Endothelial cell of umbilical vein (primary cell): ENCODE results near the gene EXOC1. TPM values are rescaled to one million over a fixed set of nuclear protein-coding genes. Genes with fewer than 3 reads are reported as not detected.

Source experiments
- BruUV-seq: library from RNA; stranded (reverse); fragments of 400-500 nt; replicated peaks from 2 replicates; lab custom pipeline; 2021; lab: Mats Ljungman, UMichigan
- CTCF ChIA-PET: fragments of 300-600, 350-600 bp; sonication (Branson Sonifier 250); formaldehyde crosslinking; loops from one replicate; lab custom pipeline; 2021; ENCODE audit warnings: antibody characterized with exemption, inconsistent platforms; lab: Charles Lee
- POLR2A ChIA-PET: fragments of 300-600, 350-600 bp; sonication (Branson Sonifier 250); formaldehyde crosslinking; loops from one replicate; lab custom pipeline; 2021; ENCODE audit warnings: antibody characterized with exemption, inconsistent platforms; lab: Charles Lee
- DNase-seq: peaks from one replicate; pipeline ENCODE4 v3.0.0-alpha.2; 2011; ENCODE audit warnings: low read depth, low spot score
- FAIRE-seq: peaks from 2 replicates; lab custom pipeline; 2011; peaks lifted over from hg19 to GRCh38; lab: Jason Lieb, UNC
- H2AFZ ChIP-seq: 2 replicates; pipeline ENCODE4 v1.6.0; 2012; ENCODE audit warnings: low read depth, low read length, control low read depth, inconsistent platforms
- H3K27ac ChIP-seq: 2 replicates; pipeline ENCODE4 v1.5.1; 2011; ENCODE audit warnings: low read depth, mild to moderate bottlenecking, control low read depth, low read length, moderate library complexity; ENCODE audit not compliant: insufficient read depth
- H3K27me3 ChIP-seq, 2 experiments: 2 replicates each; pipeline versions ENCODE4 v1.6.0 to v1.6.1; 2011; ENCODE audit warnings: low read length in 2 of 2, mixed read lengths in 1 of 2; ENCODE audit not compliant: control insufficient read depth in 2 of 2, insufficient read depth in 2 of 2
- H3K36me3 ChIP-seq, 2 experiments: 2 replicates in 1 of 2; 3 replicates in 1 of 2; pipeline ENCODE4 v1.5.1; 2011; ENCODE audit warnings: low read length in 2 of 2, mild to moderate bottlenecking in 1 of 2, moderate library complexity in 1 of 2; ENCODE audit not compliant: control insufficient read depth in 2 of 2, insufficient read depth in 2 of 2; ENCODE audit errors: extremely low read depth in 1 of 2
- H3K4me1 ChIP-seq: 3 replicates; pipeline ENCODE4 v1.5.1; 2011; ENCODE audit warnings: mild to moderate bottlenecking, low read length; ENCODE audit not compliant: control insufficient read depth, insufficient read depth; ENCODE audit errors: extremely low read depth
- H3K4me2 ChIP-seq: 2 replicates; pipeline ENCODE4 v1.6.1; 2011; ENCODE audit warnings: low read length, control low read depth, mixed read lengths; ENCODE audit not compliant: insufficient read depth
- H3K4me3 ChIP-seq, 3 experiments: fragments of 200-600 bp in 1 of 3; sonication (generic), shearing (Covaris generic) in 1 of 3; replicated peaks in 1 of 3; 2 replicates each; pipeline ENCODE4 v1.5.1; 2011 to 2016; ENCODE audit warnings: control low read depth in 3 of 3, low read length in 3 of 3, mild to moderate bottlenecking in 2 of 3, inconsistent platforms in 1 of 3, low read depth in 1 of 3, moderate library complexity in 1 of 3; ENCODE audit not compliant: insufficient read depth in 1 of 3
- H3K79me2 ChIP-seq: 2 replicates; pipeline ENCODE4 v1.6.0; 2012; ENCODE audit warnings: low read length, inconsistent platforms; ENCODE audit not compliant: control insufficient read depth, insufficient read depth
- H3K9ac ChIP-seq: replicated peaks from 2 replicates; pipeline ENCODE3; 2011; ENCODE audit warnings: low read length, control low read depth; ENCODE audit not compliant: insufficient read depth; ENCODE audit errors: extremely low read depth
- H3K9me1 ChIP-seq: replicated peaks from 3 replicates; pipeline ENCODE4 v1.6.0; 2011; ENCODE audit warnings: mild to moderate bottlenecking, low read length; ENCODE audit not compliant: control insufficient read depth, insufficient read depth; ENCODE audit errors: extremely low read depth
- H3K9me3 ChIP-seq: replicated peaks from 2 replicates; pipeline ENCODE4 v1.5.1; 2012; ENCODE audit warnings: low read length, inconsistent platforms; ENCODE audit not compliant: control insufficient read depth, insufficient read depth
- H4K20me1 ChIP-seq: replicated peaks from 2 replicates; pipeline ENCODE3; 2011; ENCODE audit warnings: mild to moderate bottlenecking, low read length; ENCODE audit not compliant: control insufficient read depth, insufficient read depth; ENCODE audit errors: extremely low read depth
- CTCF ChIP-seq, 2 donors: IDR thresholded peaks; 1 replicate in 1 of 2; 2 replicates in 1 of 2; pipeline ENCODE4 v1.5.1; 2011; ENCODE audit warnings: low read length in 2 of 2, mild to moderate bottlenecking in 2 of 2, moderate library complexity in 2 of 2, control low read depth in 1 of 2, inconsistent platforms in 1 of 2, low read depth in 1 of 2; ENCODE audit not compliant: insufficient read depth in 1 of 2; ENCODE audit errors: extremely low read depth in 1 of 2
- EZH2 ChIP-seq: IDR thresholded peaks from 2 replicates; pipeline ENCODE4 v1.6.1; 2012; ENCODE audit warnings: borderline replicate concordance, low read depth, mild to moderate bottlenecking, moderate library complexity, low read length, inconsistent platforms; ENCODE audit not compliant: severe bottlenecking
- FOS ChIP-seq: IDR thresholded peaks from 2 replicates; pipeline ENCODE4 v1.6.1; 2011; ENCODE audit warnings: mild to moderate bottlenecking, low read length, moderate library complexity, borderline replicate concordance; ENCODE audit not compliant: insufficient read depth
- GATA2 ChIP-seq: IDR thresholded peaks from 2 replicates; pipeline ENCODE4 v1.7.0; 2011; ENCODE audit warnings: low read depth, mild to moderate bottlenecking, moderate library complexity, mixed read lengths, low read length; ENCODE audit not compliant: insufficient read length, insufficient read depth
- JUN ChIP-seq: IDR thresholded peaks from 2 replicates; pipeline ENCODE4 v1.6.1; 2011; ENCODE audit warnings: borderline replicate concordance, low read depth; ENCODE audit not compliant: insufficient read length, insufficient read depth
- MAX ChIP-seq: IDR thresholded peaks from 2 replicates; pipeline ENCODE4 v1.6.1; 2011; ENCODE audit not compliant: insufficient read depth, insufficient read length
- MYC ChIP-seq: IDR thresholded peaks from one replicate; pipeline ENCODE4 v1.6.1; 2011; ENCODE audit warnings: mild to moderate bottlenecking, low read depth, low read length
- POLR2A ChIP-seq: IDR thresholded peaks from 2 replicates; pipeline ENCODE4 v1.6.1; 2012; ENCODE audit warnings: low read depth, mild to moderate bottlenecking, control low read depth, low read length
- POLR2AphosphoS5 ChIP-seq: IDR thresholded peaks from 2 replicates; pipeline ENCODE4 v1.6.1; 2012; ENCODE audit warnings: low read depth, mild to moderate bottlenecking, control low read depth, low read length, moderate library complexity; ENCODE audit not compliant: insufficient read depth
- dilution Hi-C: fragments of 300-500 bp; cut with MboI; formaldehyde crosslinking; loops from one replicate; pipeline ENCODE4 v1.15.0; 2019; ENCODE audit warnings: low sequenced_read_pairs; ENCODE audit not compliant: extremely low pct_ligation_motif_present
- intact Hi-C: fragments of 100-400 bp; cut with micrococcal nuclease; formaldehyde crosslinking; loops from one replicate; pipeline ENCODE4 v1.10.0; 2022
- polyA plus RNA-seq, 4 experiments: library from polyadenylated mRNA; depleted of rRNA in 3 of 4; stranded (reverse) in 3 of 4; unstranded in 1 of 4; fragments of >200 nt; gene quantifications; 2 replicates each; pipeline versions ENCODE4 v1.2.1 to v1.2.3, GENCODE V29; 2011 to 2012; ENCODE audit warnings: missing spikeins in 1 of 4
- total RNA-seq: library from RNA; stranded (reverse); gene quantifications from 2 replicates; pipeline ENCODE4 v1.2.3, GENCODE V29; 2021

Gene EXOC1
- total and polyA plus RNA-seq, 2 donors (not counting 3 experiments of a cell fraction or from before 2014, with no cell fraction given), result 11.6 to 33.3 TPM

GRCh38 chr4:55910140-55910539 lies 56.7 kb downstream of the EXOC1 start:
- no peaks in the 10 kb centered on the region for H4K20me1 ChIP-seq
- no peak overlapping the region for H3K27ac ChIP-seq
- no TSS peak for BruUV-seq
- no peaks in the 10 kb centered on the region for H3K79me2 ChIP-seq
- ChIA-PET CTCF (interaction anchor here (0.8 to 1.0 kb wide), 2 partner anchors 23 to 39 kb away, joined by 3 to 4 read pairs; partner anchors contain the start of gene CEP135), POLR2A (no interaction called here)
- H3K36me3 ChIP-seq, result no peaks in the 10 kb centered on the region
- H3K4me1 ChIP-seq, result peaks cover 11% of the 10 kb centered on the region
- no peak for FAIRE-seq
- H3K27me3 ChIP-seq, result no peaks in the 10 kb centered on the region
- DNase-seq, result no peak
- H3K4me2 ChIP-seq, result no peak overlapping the region
- no peaks in the 10 kb centered on the region for H3K9me1 ChIP-seq
- no peak overlapping the region for H2AFZ ChIP-seq
- H3K9ac ChIP-seq, result no peak overlapping the region
- no peak for TF ChIP-seq GATA2
- TF ChIP-seq POLR2A, result no peak
- no peak for TF ChIP-seq MYC
- TF ChIP-seq FOS, result no peak
- TF ChIP-seq CTCF (IDR thresholded peaks at IDR 0.05; ENCODE audit: extremely low read depth in 1 of 2, insufficient read depth in 1 of 2, low read depth in 1 of 2, low read length in 2 of 2), result no peak
- no peak for TF ChIP-seq EZH2
- TF ChIP-seq JUN, result no peak
- no peak for TF ChIP-seq POLR2AphosphoS5
- TF ChIP-seq MAX, result no peak
- no peaks in the 10 kb centered on the region for H3K9me3 ChIP-seq
- H3K4me3 ChIP-seq, result no peak overlapping the region
- dilution Hi-C loops (no loop called here), intact Hi-C loops (no loop called here)
